Measurements from ENCODE around the gene SCAF1.

DNA sequence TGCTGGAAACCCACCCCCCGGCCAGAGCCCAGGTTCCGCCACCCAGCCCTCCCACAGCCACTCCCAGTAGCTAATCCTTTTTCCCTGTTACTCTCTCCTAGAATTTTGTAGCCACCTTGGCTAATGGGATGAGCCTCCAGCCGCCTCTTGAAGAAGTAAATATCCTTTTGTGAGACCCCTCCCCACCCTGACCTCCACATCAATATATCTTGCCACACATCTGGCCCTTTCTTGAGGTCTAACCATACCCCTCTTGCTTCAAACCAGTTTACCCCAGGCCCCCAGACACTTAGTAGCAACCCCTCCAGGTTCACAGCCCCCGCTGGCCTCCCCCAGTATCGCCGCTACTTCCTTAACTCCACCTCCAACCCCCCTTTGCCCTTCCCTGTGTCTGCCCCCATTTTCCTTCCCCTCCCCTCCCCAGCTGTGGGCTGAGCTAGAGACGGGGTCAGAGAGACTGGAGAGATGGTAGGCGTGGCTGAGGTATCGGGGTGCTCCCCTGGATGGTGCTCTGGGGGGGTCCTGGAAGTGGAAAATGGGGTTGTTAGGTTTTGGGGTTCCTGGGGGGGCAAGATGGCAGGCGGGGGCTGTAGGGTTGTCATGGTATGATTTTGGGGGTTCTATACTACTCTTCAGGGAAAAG lies 37.9 kb downstream of the SCAF1 start:
- TF ChIP-seq, protein P1, sequence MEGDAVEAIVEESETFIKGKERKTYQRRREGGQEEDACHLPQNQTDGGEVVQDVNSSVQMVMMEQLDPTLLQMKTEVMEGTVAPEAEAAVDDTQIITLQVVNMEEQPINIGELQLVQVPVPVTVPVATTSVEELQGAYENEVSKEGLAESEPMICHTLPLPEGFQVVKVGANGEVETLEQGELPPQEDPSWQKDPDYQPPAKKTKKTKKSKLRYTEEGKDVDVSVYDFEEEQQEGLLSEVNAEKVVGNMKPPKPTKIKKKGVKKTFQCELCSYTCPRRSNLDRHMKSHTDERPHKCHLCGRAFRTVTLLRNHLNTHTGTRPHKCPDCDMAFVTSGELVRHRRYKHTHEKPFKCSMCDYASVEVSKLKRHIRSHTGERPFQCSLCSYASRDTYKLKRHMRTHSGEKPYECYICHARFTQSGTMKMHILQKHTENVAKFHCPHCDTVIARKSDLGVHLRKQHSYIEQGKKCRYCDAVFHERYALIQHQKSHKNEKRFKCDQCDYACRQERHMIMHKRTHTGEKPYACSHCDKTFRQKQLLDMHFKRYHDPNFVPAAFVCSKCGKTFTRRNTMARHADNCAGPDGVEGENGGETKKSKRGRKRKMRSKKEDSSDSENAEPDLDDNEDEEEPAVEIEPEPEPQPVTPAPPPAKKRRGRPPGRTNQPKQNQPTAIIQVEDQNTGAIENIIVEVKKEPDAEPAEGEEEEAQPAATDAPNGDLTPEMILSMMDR (IDR thresholded peaks at IDR 0.05): no peak
- TF ChIP-seq POLR2AphosphoS5 (IDR thresholded peaks at IDR 0.05): no peak
- no peak for TF ChIP-seq POLR2A (IDR thresholded peaks at IDR 0.05)

Measured in upper lobe of left lung (tissue), 4 donors.